ENCODE measurements around the gene CADM1.

The CADM1 gene

GRCh38 chr11:115504276-115505158 is at the start of gene CADM1:
CADM1 (minus strand) TSS chr11:115504415.
- peak; percentile 91 to 93 for DNase-seq

- no peak for DNase-seq
Observed at GRCh38 chr11:115552773-115553438, 48.7 kb upstream of the CADM1 start.

- DNase-seq: no peak
Observed at GRCh38 chr11:115552151-115552772, 48.0 kb upstream of the CADM1 start.

GRCh38 chr11:115550291-115551059 is 46.3 kb upstream of the CADM1 start:
- DNase-seq: no peak

- DNase-seq: no peak
Observed at GRCh38 chr11:115548878-115549528, 44.8 kb upstream of the CADM1 start.

- DNase-seq: no peak
Observed at GRCh38 chr11:115545581-115546210, 41.5 kb upstream of the CADM1 start.

- no peak for DNase-seq
Observed at GRCh38 chr11:115544422-115544948, 40.3 kb upstream of the CADM1 start.

- no peak for DNase-seq
Observed at GRCh38 chr11:115541518-115541917, 37.3 kb upstream of the CADM1 start.

- no peak for DNase-seq
Observed at GRCh38 chr11:115539844-115540243, 35.6 kb upstream of the CADM1 start.

- DNase-seq: no peak
Observed at GRCh38 chr11:115535781-115536180, 31.6 kb upstream of the CADM1 start.

- DNase-seq: no peak
Observed at GRCh38 chr11:115530752-115531151, 26.5 kb upstream of the CADM1 start.

- DNase-seq: no peak
Observed at GRCh38 chr11:115528225-115528624, 24.0 kb upstream of the CADM1 start.

GRCh38 chr11:115527534-115528125 is 23.4 kb upstream of the CADM1 start:
- no peak for DNase-seq

GRCh38 chr11:115525531-115526006 is 21.4 kb upstream of the CADM1 start:
- DNase-seq: no peak

- no peak for DNase-seq
Observed at GRCh38 chr11:115524572-115524971, 20.4 kb upstream of the CADM1 start.

GRCh38 chr11:115523727-115524399 is 19.6 kb upstream of the CADM1 start:
- DNase-seq: no peak

- no peak for DNase-seq
Observed at GRCh38 chr11:115522302-115522701, 18.1 kb upstream of the CADM1 start.

- DNase-seq: no peak
Observed at GRCh38 chr11:115521825-115522224, 17.6 kb upstream of the CADM1 start.

GRCh38 chr11:115518983-115519628 is 14.9 kb upstream of the CADM1 start:
- DNase-seq: peak; percentile 36 to 52
